ENCODE data around the gene CMIP. TPM values are rescaled to one million over a fixed set of nuclear protein-coding genes. Genes with fewer than 3 reads are reported as not detected.

The CMIP gene
- total RNA-seq, 1 donor from 2014 or later = 45.8 TPM

DNA sequence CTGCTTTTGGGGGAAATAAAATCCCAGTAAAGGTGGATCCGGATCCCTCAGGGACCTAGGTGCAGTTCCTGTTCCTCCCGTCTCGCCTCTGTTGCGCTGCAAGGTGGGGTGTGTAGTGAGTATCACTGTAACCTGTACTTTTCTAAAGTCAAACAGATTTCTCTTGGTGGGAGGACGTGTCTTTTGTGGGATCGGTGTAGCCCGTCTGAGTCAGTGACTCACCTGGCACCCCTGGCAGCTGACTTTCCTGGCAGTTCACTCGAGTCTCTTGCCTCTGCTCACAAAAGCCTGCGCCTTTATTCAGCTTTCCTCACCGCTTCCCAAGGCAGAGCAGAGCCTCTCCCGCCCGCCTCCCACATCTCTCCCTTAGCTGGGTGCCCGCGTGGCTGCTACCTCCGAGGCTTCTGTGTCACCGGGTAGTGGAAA is 85.7 kb downstream of the CMIP start:
- no peak overlapping the region for H3K4me3 Mint-ChIP-seq
- no peak overlapping the region for H3K27ac Mint-ChIP-seq
- peaks cover 36% of the 10 kb centered on the region for H3K4me1 Mint-ChIP-seq (ENCODE audit: low read depth)
- no peaks in the 10 kb centered on the region for H3K9me3 Mint-ChIP-seq
- no peak for DNase-seq (ENCODE audit: low spot score)
- no peaks in the 10 kb centered on the region for H3K27me3 Mint-ChIP-seq (ENCODE audit: insufficient read depth)
- peaks cover 3% of the 10 kb centered on the region for H3K36me3 Mint-ChIP-seq (ENCODE audit: low read depth)
- intact Hi-C loops (cut with micrococcal nuclease) = no loop called here

DNA sequence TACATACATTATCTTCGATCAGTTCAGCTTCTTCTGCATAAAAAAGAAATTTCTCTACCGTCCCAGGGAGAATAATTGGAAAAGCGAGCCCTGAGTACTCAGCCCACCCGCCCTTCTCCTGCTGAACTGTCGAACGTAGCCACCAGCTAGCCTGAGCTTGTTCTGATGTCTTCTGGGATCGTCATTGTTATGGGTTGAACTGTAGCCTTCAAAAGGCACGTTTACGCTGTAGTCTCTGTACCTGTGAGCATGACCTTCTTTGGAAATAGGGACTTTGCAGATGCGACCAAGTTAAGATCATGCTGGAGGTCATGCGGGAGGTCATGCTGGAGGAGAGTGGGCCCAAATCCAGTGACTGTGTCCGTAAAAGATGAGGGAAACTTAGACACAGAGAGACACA is 86.2 kb downstream of the CMIP start:
- Mint-ChIP-seq H3K36me3 (ENCODE audit: low read depth) (no peaks in the 10 kb centered on the region), H3K4me3 (no peak overlapping the region), H3K4me1 (ENCODE audit: low read depth) (peaks cover 32% of the 10 kb centered on the region), H3K27ac (no peak overlapping the region), H3K27me3 (ENCODE audit: insufficient read depth) (no peaks in the 10 kb centered on the region), H3K9me3 (no peaks in the 10 kb centered on the region)
- intact Hi-C loops (cut with micrococcal nuclease) = no loop called here
- DNase-seq (ENCODE audit: low spot score) = no peak

- peaks cover 26% of the 10 kb centered on the region for H3K4me1 Mint-ChIP-seq (ENCODE audit: low read depth)
These were observed 86.8 kb downstream of the CMIP start for GRCh38 chr16:81531419-81531821.

DNA sequence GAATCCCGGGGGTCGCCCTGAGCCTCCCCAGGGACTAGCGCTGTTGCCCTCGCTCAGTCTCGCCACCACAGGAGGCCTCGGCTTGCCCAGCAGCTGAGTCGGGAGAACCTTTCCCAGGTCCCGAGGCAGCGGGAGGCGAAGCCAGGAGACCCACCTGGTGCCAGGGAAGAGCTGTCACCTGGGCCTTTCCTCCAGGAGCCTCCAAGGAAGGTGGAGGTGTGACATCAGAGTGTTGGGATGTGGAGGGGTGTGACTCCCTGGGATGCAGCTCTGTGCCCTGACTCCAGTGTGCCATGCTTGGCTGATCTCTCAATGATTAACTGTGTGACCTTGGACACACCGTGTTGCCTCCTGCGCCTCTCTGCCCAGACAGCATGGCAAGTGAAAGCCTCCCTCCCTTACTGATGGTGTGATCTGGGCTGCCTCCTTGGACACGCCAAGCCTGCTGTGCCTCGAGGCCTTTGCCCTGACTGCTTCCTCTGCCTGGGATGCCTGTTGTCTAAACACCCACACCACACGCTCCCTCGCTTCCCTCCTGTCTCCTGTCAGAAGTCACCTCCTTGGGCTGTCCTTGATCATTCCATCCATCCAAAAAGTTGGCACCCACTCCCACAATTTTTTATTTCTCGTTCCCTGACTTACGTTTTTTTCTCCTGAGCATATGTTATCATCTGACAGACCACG is 88.0 kb downstream of the CMIP start:
- Mint-ChIP-seq H3K27me3 (ENCODE audit: insufficient read depth) (no peaks in the 10 kb centered on the region), H3K9me3 (no peaks in the 10 kb centered on the region), H3K27ac (no peak overlapping the region), H3K4me3 (no peak overlapping the region), H3K36me3 (ENCODE audit: low read depth) (no peaks in the 10 kb centered on the region), H3K4me1 (ENCODE audit: low read depth) (peaks cover 19% of the 10 kb centered on the region)
- intact Hi-C loops (cut with micrococcal nuclease) = no loop called here
- DNase-seq (ENCODE audit: low spot score) = no peak

More at GRCh38 chr16:81531419-81531821, 86.8 kb downstream of the CMIP start:
- no peak overlapping the region for H3K27ac Mint-ChIP-seq
- intact Hi-C loops (cut with micrococcal nuclease) = no loop called here
- no peaks in the 10 kb centered on the region for H3K9me3 Mint-ChIP-seq
- H3K27me3 Mint-ChIP-seq (ENCODE audit: insufficient read depth) = no peaks in the 10 kb centered on the region
- H3K4me3 Mint-ChIP-seq = no peak overlapping the region
- no peak for DNase-seq (ENCODE audit: low spot score)
- no peaks in the 10 kb centered on the region for H3K36me3 Mint-ChIP-seq (ENCODE audit: low read depth)

- intact Hi-C loops (cut with micrococcal nuclease) = no loop called here
- Mint-ChIP-seq H3K36me3 (ENCODE audit: low read depth) (no peaks in the 10 kb centered on the region), H3K27me3 (ENCODE audit: insufficient read depth) (no peaks in the 10 kb centered on the region), H3K9me3 (no peaks in the 10 kb centered on the region), H3K27ac (no peak overlapping the region), H3K4me1 (ENCODE audit: low read depth) (peaks cover 17% of the 10 kb centered on the region), H3K4me3 (no peak overlapping the region)
- DNase-seq (ENCODE audit: low spot score) = no peak
These were observed 88.5 kb downstream of the CMIP start for GRCh38 chr16:81533175-81533507.

GRCh38 chr16:81535679-81536360 is 91.2 kb downstream of the CMIP start:
- no peaks in the 10 kb centered on the region for H3K9me3 Mint-ChIP-seq
- H3K4me3 Mint-ChIP-seq = no peak overlapping the region
- peaks cover 5% of the 10 kb centered on the region for H3K4me1 Mint-ChIP-seq (ENCODE audit: low read depth)
- no peak overlapping the region for H3K27ac Mint-ChIP-seq
- no peak for DNase-seq (ENCODE audit: low spot score)
- intact Hi-C loops (cut with micrococcal nuclease) = no loop called here
- no peaks in the 10 kb centered on the region for H3K36me3 Mint-ChIP-seq (ENCODE audit: low read depth)
- no peaks in the 10 kb centered on the region for H3K27me3 Mint-ChIP-seq (ENCODE audit: insufficient read depth)

DNA sequence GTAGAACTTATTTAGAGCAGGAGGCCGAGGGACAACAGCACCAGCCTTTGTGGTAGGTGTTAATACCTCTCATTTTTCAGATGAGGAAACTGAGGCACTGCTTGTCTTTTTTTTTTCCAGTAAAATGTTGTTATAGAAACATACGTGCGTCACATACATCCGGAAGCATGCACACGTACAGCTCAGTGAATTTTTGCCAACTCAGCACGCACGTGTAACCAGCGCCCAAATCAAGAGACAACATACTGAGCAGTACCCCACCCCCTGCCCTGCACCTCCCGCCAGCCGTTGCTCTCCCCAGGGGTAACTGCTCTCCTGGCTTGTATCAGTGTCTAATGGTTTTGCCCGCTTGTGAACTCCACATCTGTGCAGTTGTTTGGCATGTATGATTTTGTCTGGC is 92.0 kb downstream of the CMIP start:
- DNase-seq (ENCODE audit: low spot score) = no peak
- no peaks in the 10 kb centered on the region for H3K36me3 Mint-ChIP-seq (ENCODE audit: low read depth)
- no peak overlapping the region for H3K4me3 Mint-ChIP-seq
- H3K4me1 Mint-ChIP-seq (ENCODE audit: low read depth) = peaks cover 5% of the 10 kb centered on the region
- H3K27ac Mint-ChIP-seq = no peak overlapping the region
- no peaks in the 10 kb centered on the region for H3K9me3 Mint-ChIP-seq
- intact Hi-C loops (cut with micrococcal nuclease) = no loop called here
- H3K27me3 Mint-ChIP-seq (ENCODE audit: insufficient read depth) = no peaks in the 10 kb centered on the region

DNA sequence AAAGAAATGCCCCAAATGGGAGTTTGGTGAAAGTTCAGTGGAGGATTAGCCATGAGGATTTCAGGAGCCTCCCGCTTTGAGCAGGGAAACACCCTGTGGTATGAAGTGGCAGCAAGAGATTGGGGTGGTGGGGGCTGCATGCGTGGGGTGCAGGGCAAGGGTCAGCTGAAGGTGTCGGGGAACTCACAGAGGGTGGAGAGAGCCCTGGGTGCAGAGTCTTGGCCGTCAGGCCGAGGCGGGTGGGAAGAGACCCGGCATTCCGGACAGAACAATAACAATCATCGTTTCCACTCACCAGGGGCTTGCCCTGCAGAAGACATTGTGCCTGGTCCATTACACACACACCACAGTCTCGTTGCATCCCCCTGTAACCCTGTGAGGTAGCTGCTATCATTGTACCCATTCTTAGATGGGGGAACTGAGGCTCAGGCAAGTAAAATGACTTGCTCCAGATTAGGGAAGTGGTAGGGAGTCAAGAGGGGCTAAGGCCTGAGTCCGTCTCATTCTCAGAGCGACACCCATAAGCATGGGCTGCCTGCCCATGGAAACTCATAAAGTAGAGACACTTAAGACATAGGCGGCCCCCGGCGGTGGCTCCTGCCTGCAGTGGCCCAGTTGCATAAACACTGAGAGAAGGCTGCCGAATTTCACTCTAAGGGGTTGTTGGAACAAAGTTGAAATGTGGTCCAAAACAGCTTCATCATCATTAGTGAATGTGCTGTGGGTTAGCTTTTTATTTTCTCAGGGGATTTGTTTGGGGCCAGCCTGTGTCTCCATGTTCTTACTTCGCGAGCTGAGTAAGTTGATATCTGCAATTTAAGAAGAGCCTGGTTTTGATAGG is 93.3 kb downstream of the CMIP start:
- no peak for DNase-seq (ENCODE audit: low spot score)
- Mint-ChIP-seq H3K27ac (no peak overlapping the region), H3K27me3 (ENCODE audit: insufficient read depth) (no peaks in the 10 kb centered on the region), H3K4me1 (ENCODE audit: low read depth) (peaks cover 2% of the 10 kb centered on the region), H3K9me3 (no peaks in the 10 kb centered on the region), H3K36me3 (ENCODE audit: low read depth) (no peaks in the 10 kb centered on the region), H3K4me3 (no peak overlapping the region)
- intact Hi-C loops (cut with micrococcal nuclease) = no loop called here

- intact Hi-C loops (cut with micrococcal nuclease) = no loop called here
- no peaks in the 10 kb centered on the region for H3K4me1 Mint-ChIP-seq (ENCODE audit: low read depth)
- H3K4me3 Mint-ChIP-seq = no peak overlapping the region
- H3K36me3 Mint-ChIP-seq (ENCODE audit: low read depth) = no peaks in the 10 kb centered on the region
- no peak for DNase-seq (ENCODE audit: low spot score)
- no peak overlapping the region for H3K27ac Mint-ChIP-seq
- H3K9me3 Mint-ChIP-seq = no peaks in the 10 kb centered on the region
- no peaks in the 10 kb centered on the region for H3K27me3 Mint-ChIP-seq (ENCODE audit: insufficient read depth)
These were observed 94.6 kb downstream of the CMIP start for GRCh38 chr16:81539009-81539758.

- H3K36me3 Mint-ChIP-seq (ENCODE audit: low read depth) = no peaks in the 10 kb centered on the region
These were observed 95.3 kb downstream of the CMIP start for GRCh38 chr16:81539759-81540472.

DNA sequence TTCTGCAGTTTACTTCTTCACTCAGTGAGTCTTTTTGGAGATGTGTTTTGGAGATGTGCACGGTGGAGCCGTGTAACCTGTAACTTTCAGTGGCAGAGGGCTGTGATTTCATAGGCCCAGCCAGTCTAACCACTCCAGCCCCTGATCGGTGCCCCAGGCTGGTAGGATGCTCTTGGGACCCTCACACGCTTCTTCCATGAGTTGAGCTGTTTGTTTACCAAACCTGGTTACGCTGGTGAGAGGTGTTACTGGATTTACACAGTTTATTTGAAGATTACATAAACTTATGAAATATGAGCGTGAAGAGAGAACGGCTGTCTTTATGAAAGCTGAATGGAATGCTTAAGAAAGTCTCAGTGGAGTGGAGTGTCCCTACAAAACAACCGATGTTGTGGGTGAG is 96.7 kb downstream of the CMIP start:
- H3K4me3 Mint-ChIP-seq = no peak overlapping the region
- DNase-seq (ENCODE audit: low spot score) = no peak
- H3K9me3 Mint-ChIP-seq = no peaks in the 10 kb centered on the region
- no peaks in the 10 kb centered on the region for H3K27me3 Mint-ChIP-seq (ENCODE audit: insufficient read depth)
- H3K27ac Mint-ChIP-seq = no peak overlapping the region
- H3K36me3 Mint-ChIP-seq (ENCODE audit: low read depth) = no peaks in the 10 kb centered on the region
- H3K4me1 Mint-ChIP-seq (ENCODE audit: low read depth) = peaks cover 16% of the 10 kb centered on the region
- intact Hi-C loops (cut with micrococcal nuclease) = no loop called here

More at GRCh38 chr16:81539759-81540472, 95.3 kb downstream of the CMIP start:
- no peaks in the 10 kb centered on the region for H3K27me3 Mint-ChIP-seq (ENCODE audit: insufficient read depth)
- no peaks in the 10 kb centered on the region for H3K9me3 Mint-ChIP-seq
- H3K4me3 Mint-ChIP-seq = no peak overlapping the region
- H3K27ac Mint-ChIP-seq = no peak overlapping the region
- intact Hi-C loops (cut with micrococcal nuclease) = no loop called here
- no peak for DNase-seq (ENCODE audit: low spot score)
- peaks cover 7% of the 10 kb centered on the region for H3K4me1 Mint-ChIP-seq (ENCODE audit: low read depth)
